Transverse colon (tissue), 4 donors: ENCODE data around the gene NDUFV2. TPM values are rescaled to one million over a fixed set of nuclear protein-coding genes. Genes with fewer than 3 reads are reported as not detected.

Experiments
- DNase-seq: peaks from one replicate; pipeline ENCODE4 v3.0.0-alpha.2; 2019
- H3K27ac ChIP-seq, 4 donors: fragments of 200-600 bp; sonication (generic); 2 replicates each; pipeline ENCODE4 v1.5.1; 2016 to 2018; ENCODE audit warnings: inconsistent platforms in 4 of 4
- H3K27me3 ChIP-seq: fragments of 200-600 bp; sonication (generic); 2 replicates; pipeline ENCODE4 v1.5.1; 2017; ENCODE audit warnings: inconsistent platforms
- H3K36me3 ChIP-seq, 4 donors: fragments of 200-600 bp; sonication (generic); 2 replicates each; pipeline ENCODE4 v1.5.1; 2017 to 2019; ENCODE audit warnings: inconsistent platforms in 4 of 4
- H3K4me1 ChIP-seq, 4 donors: fragments of 200-600 bp; sonication (generic); 2 replicates each; pipeline ENCODE4 v1.5.1; 2017 to 2020; ENCODE audit warnings: inconsistent platforms in 4 of 4
- H3K4me3 ChIP-seq, 4 donors: fragments of 200-600 bp; sonication (generic); 1 replicate in 1 of 4; 2 replicates in 3 of 4; pipeline versions ENCODE4 v1.5.1 to v1.6.1; 2017 to 2019; ENCODE audit warnings: inconsistent platforms in 4 of 4
- H3K9me3 ChIP-seq, 2 donors: fragments of 200-600 bp; sonication (generic); 2 replicates each; pipeline ENCODE4 v1.5.1; 2017 to 2019; ENCODE audit warnings: inconsistent platforms in 2 of 2
- EP300 ChIP-seq: sonication (generic); formaldehyde crosslinking; IDR thresholded peaks from one replicate; pipeline ENCODE4 v1.6.1; 2017; ENCODE audit warnings: antibody characterized with exemption, low read depth
- POLR2A ChIP-seq: fragments of 450-650 bp; IDR thresholded peaks from one replicate; pipeline ENCODE4 v1.6.1; 2016; ENCODE audit warnings: antibody characterized with exemption, mild to moderate bottlenecking, moderate library complexity
- POLR2AphosphoS5 ChIP-seq, 3 donors: sonication (generic); formaldehyde crosslinking; IDR thresholded peaks; one replicate each; pipeline ENCODE4 v1.6.1; 2016; ENCODE audit warnings: antibody characterized with exemption in 3 of 3
- WGBS, 2 donors: methylation state at CpG; one replicate each; pipeline ENCODE4 v1.1.5; 2018; ENCODE audit warnings: low coverage in 1 of 2; 5-methylcytosine and 5-hydroxymethylcytosine counted together
- in situ Hi-C, 4 donors: fragments of 200-750 bp; cut with MboI; loops; one replicate each; pipeline versions ENCODE4 v1.15.0 to v1.15.1; 2017; ENCODE audit warnings: low sequenced_read_pairs in 3 of 4, low pct_ligation_motif_present in 1 of 4, low pct_unique_long_range_greater_than_20kb in 1 of 4
- intact Hi-C: fragments of 100-400 bp; cut with DNase I; formaldehyde crosslinking; loops from one replicate; pipeline ENCODE4 v1.15.1; 2023; ENCODE audit warnings: low total_unique reads
- total RNA-seq, 4 donors: library from RNA; depleted of rRNA; stranded (reverse); fragments of >200 nt; gene quantifications; one replicate each; pipeline ENCODE4 v1.1.0, GENCODE V29; 2016
- TF ChIP-seq, protein P1 (sequence below), 5 experiments: fragments of 200-600 bp in 3 of 5; fragments of 450-650 bp in 2 of 5; sonication (generic) in 3 of 5; IDR thresholded peaks; 1 replicate in 2 of 5; 2 replicates in 3 of 5; pipeline ENCODE4 v1.5.1; 2016 to 2017; ENCODE audit warnings: antibody characterized with exemption in 5 of 5, inconsistent platforms in 3 of 5, mild to moderate bottlenecking in 2 of 5, moderate library complexity in 1 of 5

The NDUFV2 gene
- total RNA-seq, 4 donors from 2014 or later, result 24.7 to 140 (median 113) TPM

DNA sequence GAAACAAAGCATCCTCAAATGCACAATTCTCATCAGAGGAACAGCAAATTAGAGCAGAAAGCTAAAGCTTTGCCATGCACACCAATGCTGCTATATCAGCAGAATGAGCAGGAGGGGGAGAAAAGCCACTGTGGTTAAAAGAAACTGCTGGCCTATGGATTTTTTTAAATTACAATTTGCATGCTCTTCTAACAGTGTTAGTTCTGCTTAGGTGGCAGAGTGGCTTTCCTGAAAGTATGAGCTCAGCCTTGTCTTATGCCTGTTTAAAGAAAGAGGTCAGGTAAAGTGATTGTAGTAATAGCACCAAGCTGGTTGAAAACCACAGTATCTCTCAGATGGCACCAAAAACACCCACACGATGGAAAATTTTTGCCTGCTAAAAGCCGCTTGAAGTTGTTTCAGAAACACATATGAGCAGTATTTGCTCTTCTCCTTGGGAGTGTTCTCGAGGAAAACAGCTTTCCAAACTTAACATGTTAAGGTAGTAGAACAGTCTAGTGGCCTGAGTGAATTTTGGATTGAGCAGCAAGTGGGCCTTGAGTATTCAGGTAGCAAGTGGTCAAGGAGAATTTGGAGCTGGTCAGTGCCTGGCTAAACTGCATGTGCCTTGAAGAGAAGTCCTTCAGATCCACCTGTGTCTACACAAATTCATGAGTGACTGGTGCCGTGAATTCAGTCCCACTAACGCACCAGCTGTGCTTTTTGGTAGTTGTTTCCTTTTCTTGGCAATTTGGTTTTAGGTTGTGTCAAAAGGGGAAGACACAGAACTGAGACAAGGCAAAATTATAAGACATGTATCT is 19.6 kb upstream of the NDUFV2 start:
- WGBS, 2 donors, result 65 to 74% methylated on average over 3 to 5 of the region's 5 CpGs
- peak overlapping the region; percentile 8 to 52 (median 35) for H3K27ac ChIP-seq

DNA sequence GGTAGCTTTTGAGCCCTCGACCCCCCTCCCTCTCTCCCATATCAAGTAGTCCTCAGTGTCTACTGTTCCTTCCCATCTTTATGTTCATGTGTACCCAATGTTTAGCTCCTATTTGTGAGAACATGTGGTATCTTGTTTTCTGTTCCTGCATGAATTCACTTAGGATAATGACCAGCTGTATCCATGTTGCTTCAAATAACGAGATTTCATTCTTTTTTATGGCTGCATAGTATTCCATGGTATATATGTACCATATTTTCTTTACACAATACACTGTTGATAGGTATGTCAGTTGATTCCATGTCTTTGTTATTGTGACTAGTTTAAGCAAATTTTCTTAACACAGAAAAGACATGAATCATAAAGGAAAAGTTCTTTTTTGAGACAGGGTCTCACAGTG is 16.5 kb upstream of the NDUFV2 start:
- Histone ChIP-seq H3K4me3 (no peak overlapping the region), H3K36me3 (no peaks in the 10 kb centered on the region), H3K27me3 (no peaks in the 10 kb centered on the region), H3K27ac (no peak overlapping the region), H3K4me1 (no peaks in the 10 kb centered on the region), H3K9me3 (no peaks in the 10 kb centered on the region)
- 0 to 76% methylated on average over 1 to 2 of the region's 2 CpGs for WGBS, 2 donors
- TF ChIP-seq POLR2A, result no peak
- no peak for TF ChIP-seq EP300
- no peak for TF ChIP-seq POLR2AphosphoS5 (IDR thresholded peaks at IDR 0.05)
- TF ChIP-seq, protein P1, sequence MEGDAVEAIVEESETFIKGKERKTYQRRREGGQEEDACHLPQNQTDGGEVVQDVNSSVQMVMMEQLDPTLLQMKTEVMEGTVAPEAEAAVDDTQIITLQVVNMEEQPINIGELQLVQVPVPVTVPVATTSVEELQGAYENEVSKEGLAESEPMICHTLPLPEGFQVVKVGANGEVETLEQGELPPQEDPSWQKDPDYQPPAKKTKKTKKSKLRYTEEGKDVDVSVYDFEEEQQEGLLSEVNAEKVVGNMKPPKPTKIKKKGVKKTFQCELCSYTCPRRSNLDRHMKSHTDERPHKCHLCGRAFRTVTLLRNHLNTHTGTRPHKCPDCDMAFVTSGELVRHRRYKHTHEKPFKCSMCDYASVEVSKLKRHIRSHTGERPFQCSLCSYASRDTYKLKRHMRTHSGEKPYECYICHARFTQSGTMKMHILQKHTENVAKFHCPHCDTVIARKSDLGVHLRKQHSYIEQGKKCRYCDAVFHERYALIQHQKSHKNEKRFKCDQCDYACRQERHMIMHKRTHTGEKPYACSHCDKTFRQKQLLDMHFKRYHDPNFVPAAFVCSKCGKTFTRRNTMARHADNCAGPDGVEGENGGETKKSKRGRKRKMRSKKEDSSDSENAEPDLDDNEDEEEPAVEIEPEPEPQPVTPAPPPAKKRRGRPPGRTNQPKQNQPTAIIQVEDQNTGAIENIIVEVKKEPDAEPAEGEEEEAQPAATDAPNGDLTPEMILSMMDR (IDR thresholded peaks at IDR 0.05), result no peak
- in situ Hi-C loops (loop anchor here in 2 of 4 donors (10.0 to 25.0 kb wide), 2 partner anchors 69 to 251 kb away; partner anchors contain the start of gene TWSG1 (in 2 of the 2)), intact Hi-C loops (no loop called here)
- no peak for DNase-seq

More for the DNA sequence above, 19.6 kb upstream of the NDUFV2 start:
- TF ChIP-seq POLR2A (no peak), EP300 (no peak), POLR2AphosphoS5 (IDR thresholded peaks at IDR 0.05) (no peak)
- TF ChIP-seq, protein P1 (IDR thresholded peaks at IDR 0.05), result no peak
- H3K36me3 ChIP-seq, result no peaks in the 10 kb centered on the region
- intact Hi-C loops, result no loop called here
- no peaks in the 10 kb centered on the region for H3K9me3 ChIP-seq
- no peaks in the 10 kb centered on the region for H3K27me3 ChIP-seq
- no peak for DNase-seq
- no peaks in the 10 kb centered on the region for H3K4me1 ChIP-seq
- H3K4me3 ChIP-seq, result no peak overlapping the region
- in situ Hi-C loops, result loop anchor here in 2 of 4 donors (10.0 to 25.0 kb wide), 2 partner anchors 72 to 254 kb away; partner anchors contain the start of gene TWSG1 (in 2 of the 2)

DNA sequence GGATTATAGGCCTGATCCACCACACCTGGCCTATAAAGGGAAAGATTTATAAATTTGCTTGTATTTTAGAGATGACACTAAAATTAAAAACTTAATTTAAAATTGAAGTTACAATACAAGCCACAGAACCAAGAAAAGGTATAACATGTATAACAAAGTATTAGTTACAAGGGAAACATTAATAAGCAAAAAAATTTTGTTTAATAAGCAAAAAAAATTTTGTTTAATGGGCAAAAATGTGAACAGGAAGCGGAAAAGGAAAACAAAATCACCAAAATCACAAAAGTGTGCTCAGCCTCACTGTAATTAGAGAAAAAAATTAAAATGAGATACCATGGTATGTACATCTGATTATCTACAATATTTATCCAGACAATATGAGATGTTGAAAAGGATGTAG is 15.9 kb upstream of the NDUFV2 start:
- no peak overlapping the region for H3K27ac ChIP-seq
- TF ChIP-seq, protein P1 (IDR thresholded peaks at IDR 0.05), result no peak
- TF ChIP-seq EP300, result no peak
- TF ChIP-seq POLR2AphosphoS5 (IDR thresholded peaks at IDR 0.05), result no peak
- TF ChIP-seq POLR2A, result no peak
- H3K9me3 ChIP-seq, result no peaks in the 10 kb centered on the region
- no peaks in the 10 kb centered on the region for H3K27me3 ChIP-seq
- no peak overlapping the region for H3K4me3 ChIP-seq
- H3K36me3 ChIP-seq, result no peaks in the 10 kb centered on the region
- DNase-seq, result no peak
- 96 to 100% methylated on average over 1 of the region's 1 CpG for WGBS, 2 donors
- no peaks in the 10 kb centered on the region for H3K4me1 ChIP-seq
- in situ Hi-C loops (loop anchor here in 2 of 4 donors (10.0 to 25.0 kb wide), 2 partner anchors 68 to 251 kb away; partner anchors contain the start of gene TWSG1 (in 2 of the 2)), intact Hi-C loops (no loop called here)

DNA sequence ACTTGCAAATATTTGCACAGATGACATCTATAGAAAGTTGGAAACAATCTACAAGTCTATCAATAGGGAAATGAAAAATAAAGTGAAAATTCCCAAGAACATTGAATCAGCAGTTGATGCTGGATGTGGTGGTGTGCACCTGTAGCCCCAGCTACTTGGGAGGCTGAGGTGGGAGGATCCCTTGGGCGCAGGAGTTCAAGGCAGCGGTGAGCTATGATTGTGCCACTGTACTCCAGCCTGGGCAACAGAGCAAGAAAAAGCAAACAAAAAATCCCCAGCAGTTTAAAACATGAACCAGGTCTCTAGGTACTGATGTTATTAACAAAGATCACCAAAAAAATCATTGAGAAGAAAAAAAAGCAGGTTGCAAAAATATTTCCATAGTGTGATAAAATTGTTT is 15.4 kb upstream of the NDUFV2 start:
- intact Hi-C loops, result no loop called here
- DNase-seq, result no peak
- Histone ChIP-seq H3K9me3 (no peaks in the 10 kb centered on the region), H3K27ac (no peak overlapping the region), H3K36me3 (no peaks in the 10 kb centered on the region), H3K27me3 (no peaks in the 10 kb centered on the region), H3K4me3 (no peak overlapping the region), H3K4me1 (peaks cover 0 to 3% (median 0%) of the 10 kb centered on the region in 4 donors)
- in situ Hi-C loops, result loop anchor here in 2 of 4 donors (10.0 to 25.0 kb wide), 2 partner anchors 68 to 250 kb away; partner anchors contain the start of gene TWSG1 (in 2 of the 2)
- TF ChIP-seq, protein P1 (IDR thresholded peaks at IDR 0.05), result no peak
- TF ChIP-seq POLR2A (no peak), EP300 (no peak), POLR2AphosphoS5 (IDR thresholded peaks at IDR 0.05) (no peak)
- WGBS, 2 donors, result 82 to 100% methylated on average over 2 of the region's 2 CpGs
